A549 (cell line): ENCODE results near the gene PROX1. TPM values are rescaled to one million over a fixed set of nuclear protein-coding genes. Genes with fewer than 3 reads are reported as not detected.
A peak's percentile ranks its signal among the peaks of the same experiment; 100 is the strongest.

ENCODE experiments used
- ATAC-seq, 2 experiments: fragments of 200-7000 bp in 1 of 2; fragments of >200 bp in 1 of 2; cut with Nextera tagmentation in 1 of 2; cut with Tn5 transposase in 1 of 2; 3 replicates each; pipeline versions ENCODE4 v1.8.0 to v1.9.1; 2018 to 2020; ENCODE audit warnings: mild to moderate bottlenecking in 1 of 2, moderate library complexity in 1 of 2
- CTCF ChIA-PET: fragments of 300-600 bp; sonication (Branson Sonifier 250); formaldehyde crosslinking; extraction: SDS; loops from one replicate; lab custom pipeline; 2021; ENCODE audit warnings: antibody characterized with exemption, inconsistent platforms; lab: Yijun Ruan, JAX
- POLR2A ChIA-PET: fragments of 350-600 bp; formaldehyde crosslinking; extraction: SDS; loops from one replicate; lab custom pipeline; 2021; ENCODE audit warnings: antibody characterized with exemption, inconsistent platforms; lab: Yijun Ruan, JAX
- DNase-seq, 2 experiments: peaks; one replicate each; pipeline versions ENCODE4 v3.0.0 to v3.0.0-alpha.2; 2011 to 2016; ENCODE audit warnings: low read depth in 1 of 2, low spot score in 1 of 2
- FAIRE-seq: peaks from 2 replicates; lab custom pipeline; 2011; peaks lifted over from hg19 to GRCh38; lab: Jason Lieb, UNC
- H3K27ac ChIP-seq, 2 experiments: fragments of >200 bp; sonication (Bioruptor Twin); formaldehyde crosslinking; 3 replicates each; pipeline ENCODE4 v1.5.1; 2016 to 2017
- H3K4me1 ChIP-seq: fragments of >200 bp; sonication (Bioruptor Twin); formaldehyde crosslinking; 3 replicates; pipeline ENCODE4 v1.6.1; 2016
- H3K4me2 ChIP-seq: fragments of >200 bp; sonication (Bioruptor Twin); formaldehyde crosslinking; 3 replicates; pipeline ENCODE4 v1.6.1; 2016
- H3K4me3 ChIP-seq: fragments of >200 bp; sonication (Bioruptor Twin); formaldehyde crosslinking; 3 replicates; pipeline ENCODE4 v1.5.1; 2016
- H3K9me3 ChIP-seq: fragments of >200 bp; sonication (Bioruptor Twin); formaldehyde crosslinking; 3 replicates; pipeline ENCODE4 v1.6.1; 2016
- ATOH8 ChIP-seq: fragments of 250-450 bp; sonication (Bioruptor Pico); IDR thresholded peaks from 2 replicates; pipeline ENCODE4 v1.5.0; 2020; ENCODE audit warnings: low read depth, mild to moderate bottlenecking, moderate library complexity
- EHF ChIP-seq: fragments of 250-450 bp; sonication (Bioruptor Pico); IDR thresholded peaks from 2 replicates; pipeline ENCODE4 v1.5.0; 2020; ENCODE audit warnings: mild to moderate bottlenecking
- EHMT2 ChIP-seq: fragments of 200-600 bp; sonication (generic); IDR thresholded peaks from 2 replicates; pipeline ENCODE4 v1.6.1; 2016; ENCODE audit warnings: antibody characterized with exemption, low read depth, mild to moderate bottlenecking, moderate library complexity
- GATA3 ChIP-seq: IDR thresholded peaks from 2 replicates; pipeline ENCODE4 v1.6.1; 2012; ENCODE audit warnings: borderline replicate concordance
- HDAC2 ChIP-seq: fragments of 200-600 bp; sonication (generic); IDR thresholded peaks from 2 replicates; pipeline ENCODE4 v1.6.1; 2016
- HOXA7 ChIP-seq: fragments of 250-450 bp; sonication (Bioruptor Pico); IDR thresholded peaks from 2 replicates; pipeline ENCODE4 v1.5.0; 2020; ENCODE audit warnings: mild to moderate bottlenecking, moderate library complexity
- JUN ChIP-seq, 2 experiments: fragments of >200 bp; sonication (Bioruptor Twin); formaldehyde crosslinking; IDR thresholded peaks; 2 replicates in 1 of 2; 3 replicates in 1 of 2; pipeline ENCODE4 v1.6.1; 2016 to 2017
- KDM5A ChIP-seq: fragments of 200-600 bp; sonication (generic); IDR thresholded peaks from 2 replicates; pipeline ENCODE4 v1.6.1; 2016; ENCODE audit warnings: antibody characterized with exemption, mild to moderate bottlenecking
- MAFK ChIP-seq: fragments of 450-650 bp; IDR thresholded peaks from 2 replicates; pipeline ENCODE4 v1.6.1; 2014; ENCODE audit not compliant: partially characterized antibody
- MYC ChIP-seq: IDR thresholded peaks from 2 replicates; pipeline ENCODE4 v1.6.1; 2012; ENCODE audit warnings: mild to moderate bottlenecking, inconsistent platforms, low read length, improper control_type of control experiment, borderline replicate concordance
- NR3C1 ChIP-seq: fragments of >200 bp; sonication (Bioruptor Twin); formaldehyde crosslinking; IDR thresholded peaks from 3 replicates; pipeline ENCODE4 v1.6.1; 2017
- POLR2A ChIP-seq: IDR thresholded peaks from 2 replicates; pipeline ENCODE4 v1.6.1; 2012; ENCODE audit warnings: mild to moderate bottlenecking, low read length
- POLR2AphosphoS2 ChIP-seq: conservative IDR thresholded peaks from 2 replicates; pipeline ENCODE4 v1.6.1; 2012; ENCODE audit warnings: low read length, improper control_type of control experiment, inconsistent platforms
- RAD21 ChIP-seq, 2 experiments: fragments of >200 bp in 1 of 2; sonication (Bioruptor Twin) in 1 of 2; formaldehyde crosslinking in 1 of 2; IDR thresholded peaks in 1 of 2; conservative IDR thresholded peaks in 1 of 2; 2 replicates in 1 of 2; 3 replicates in 1 of 2; pipeline ENCODE4 v1.6.1; 2012 to 2018; ENCODE audit warnings: inconsistent platforms in 1 of 2
- RARB ChIP-seq: fragments of 250-450 bp; sonication (Bioruptor Pico); IDR thresholded peaks from 2 replicates; pipeline ENCODE4 v1.8.0; 2021; ENCODE audit warnings: mild to moderate bottlenecking, moderate library complexity
- REST ChIP-seq: fragments of 200-600 bp; sonication (generic); IDR thresholded peaks from 2 replicates; pipeline ENCODE4 v1.6.1; 2016; ENCODE audit warnings: antibody characterized with exemption, mild to moderate bottlenecking, moderate library complexity
- RNF2 ChIP-seq: fragments of 200-600 bp; sonication (generic); IDR thresholded peaks from 2 replicates; pipeline ENCODE4 v1.6.1; 2016; ENCODE audit warnings: low read depth, mild to moderate bottlenecking, antibody characterized with exemption, moderate library complexity, borderline replicate concordance
- SREBF2 ChIP-seq: fragments of 450-650 bp; IDR thresholded peaks from 2 replicates; pipeline ENCODE4 v1.6.1; 2014; ENCODE audit warnings: mild to moderate bottlenecking, moderate library complexity
- ZC3H11A ChIP-seq: fragments of 450-650 bp; IDR thresholded peaks from 2 replicates; pipeline ENCODE4 v1.6.1; 2014; ENCODE audit warnings: antibody characterized with exemption, mild to moderate bottlenecking
- ZSCAN20 ChIP-seq: fragments of 250-450 bp; sonication (Bioruptor Pico); IDR thresholded peaks from 2 replicates; pipeline ENCODE4 v1.8.0; 2022; ENCODE audit warnings: mild to moderate bottlenecking, moderate library complexity
- WGBS: methylation state at CpG from one replicate; pipeline ENCODE4 v1.1.6; 2017; ENCODE audit errors: missing lambda C conversion rate; 5-methylcytosine and 5-hydroxymethylcytosine counted together
- polyA plus RNA-seq, 4 experiments: library from polyadenylated mRNA; depleted of rRNA in 3 of 4; stranded (reverse); fragments of >200 nt; fragmentation: RNase III in 1 of 4; extraction: RNeasy Plus Mini Kit Qiagen cat#74134 plus additional on column Dnase treatment in 1 of 4; gene quantifications; 2 replicates in 3 of 4; 3 replicates in 1 of 4; pipeline ENCODE4 v1.2.3, GENCODE V29; 2011 to 2017
- TF ChIP-seq, protein P1 (sequence below): IDR thresholded peaks from 2 replicates; pipeline ENCODE4 v1.6.1; 2012
- TF ChIP-seq, protein P2 (sequence below): fragments of 250-450 bp; sonication (Bioruptor Pico); IDR thresholded peaks from 2 replicates; pipeline ENCODE4 v1.5.0; 2021; ENCODE audit warnings: mild to moderate bottlenecking, moderate library complexity, borderline replicate concordance

The PROX1 gene
- polyA plus RNA-seq, 2 of the 4 experiments (the other 2 are of a cell fraction): 0.01 to 0.06 TPM

- FAIRE-seq: no peak
- CTCF ChIA-PET: no interaction called here
- H3K27ac ChIP-seq: no peak overlapping the region
- DNase-seq: no peak
- H3K4me2 ChIP-seq: no peak overlapping the region
- no peak for ATAC-seq
- no peaks in the 10 kb centered on the region for H3K4me1 ChIP-seq
- POLR2A ChIA-PET: no interaction called here
- 21% methylated on average over 10 of the region's 10 CpGs for WGBS
- H3K4me3 ChIP-seq: no peak overlapping the region
- TF ChIP-seq GATA3 (no peak), MAFK (peak; percentile 77)
- H3K9me3 ChIP-seq: no peaks in the 10 kb centered on the region
Observed at GRCh38 chr1:214072426-214073157, 84.8 kb downstream of the PROX1 start.

- no peak overlapping the region for H3K27ac ChIP-seq
- CTCF ChIA-PET: interaction anchor here (1.4 kb wide), 1 partner anchor 9 kb away, joined by 3 read pairs; no protein-coding TSS in a partner anchor
- H3K9me3 ChIP-seq: no peaks in the 10 kb centered on the region
- H3K4me1 ChIP-seq: no peaks in the 10 kb centered on the region
- FAIRE-seq (no peak), DNase-seq (no peak)
- H3K4me2 ChIP-seq: no peak overlapping the region
- no peak overlapping the region for H3K4me3 ChIP-seq
- POLR2A ChIA-PET: no interaction called here
- WGBS: 16% methylated on average over 1 of the region's 1 CpG
- no peak for TF ChIP-seq POLR2AphosphoS2
- no peak for TF ChIP-seq REST
- TF ChIP-seq, protein P1, sequence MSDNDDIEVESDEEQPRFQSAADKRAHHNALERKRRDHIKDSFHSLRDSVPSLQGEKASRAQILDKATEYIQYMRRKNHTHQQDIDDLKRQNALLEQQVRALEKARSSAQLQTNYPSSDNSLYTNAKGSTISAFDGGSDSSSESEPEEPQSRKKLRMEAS: no peak
- TF ChIP-seq HOXA7 (CRISPR knock-in tag): no peak
- TF ChIP-seq ZSCAN20 (CRISPR knock-in tag): no peak
- no peak for TF ChIP-seq JUN (IDR thresholded peaks at IDR 0.05)
- TF ChIP-seq RARB: no peak
- TF ChIP-seq, protein P2, sequence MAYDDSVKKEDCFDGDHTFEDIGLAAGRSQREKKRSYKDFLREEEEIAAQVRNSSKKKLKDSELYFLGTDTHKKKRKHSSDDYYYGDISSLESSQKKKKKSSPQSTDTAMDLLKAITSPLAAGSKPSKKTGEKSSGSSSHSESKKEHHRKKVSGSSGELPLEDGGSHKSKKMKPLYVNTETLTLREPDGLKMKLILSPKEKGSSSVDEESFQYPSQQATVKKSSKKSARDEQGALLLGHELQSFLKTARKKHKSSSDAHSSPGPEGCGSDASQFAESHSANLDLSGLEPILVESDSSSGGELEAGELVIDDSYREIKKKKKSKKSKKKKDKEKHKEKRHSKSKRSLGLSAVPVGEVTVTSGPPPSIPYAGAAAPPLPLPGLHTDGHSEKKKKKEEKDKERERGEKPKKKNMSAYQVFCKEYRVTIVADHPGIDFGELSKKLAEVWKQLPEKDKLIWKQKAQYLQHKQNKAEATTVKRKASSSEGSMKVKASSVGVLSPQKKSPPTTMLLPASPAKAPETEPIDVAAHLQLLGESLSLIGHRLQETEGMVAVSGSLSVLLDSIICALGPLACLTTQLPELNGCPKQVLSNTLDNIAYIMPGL (CRISPR knock-in tag): no peak
- TF ChIP-seq MYC: no peak
- no peak for TF ChIP-seq ZC3H11A
- TF ChIP-seq KDM5A: no peak
- TF ChIP-seq, all 56 proteins: peak for 0
- ATAC-seq: no peak
Observed at GRCh38 chr1:214074477-214074876, 86.7 kb downstream of the PROX1 start.

DNA sequence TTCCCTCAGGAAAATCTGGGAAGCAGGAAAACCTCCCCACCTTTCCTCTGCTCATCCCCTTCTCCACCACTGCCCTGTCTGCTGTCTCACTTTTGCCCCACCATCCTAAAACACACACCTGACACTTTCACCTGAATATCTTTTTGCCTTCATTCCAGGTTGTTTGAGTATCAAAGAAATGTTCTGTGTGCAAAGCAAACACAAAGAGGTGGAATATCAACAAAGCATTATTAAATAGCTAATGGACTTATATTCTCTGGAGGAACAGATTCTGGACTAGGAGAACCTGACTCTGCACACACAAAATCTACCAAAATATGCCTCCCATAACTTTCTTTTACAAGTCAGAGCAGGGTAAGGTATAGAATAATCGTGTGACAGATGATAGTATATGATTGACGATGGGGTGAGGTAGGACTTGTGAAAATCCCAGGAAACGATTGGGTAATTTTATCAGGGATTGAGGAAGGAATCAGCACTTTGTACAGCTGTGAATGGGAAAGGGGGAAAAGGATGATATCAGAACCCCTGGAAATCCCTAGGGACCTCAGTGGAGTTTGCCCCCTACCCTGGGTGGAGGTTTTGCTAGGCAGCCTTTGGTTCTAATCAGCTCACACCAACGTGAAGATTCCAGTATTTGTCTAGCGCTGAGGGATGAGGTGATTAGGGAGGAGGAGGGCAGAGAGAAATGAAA, 87.7 kb downstream of the PROX1 start:
- Histone ChIP-seq H3K4me2 (no peak overlapping the region), H3K4me3 (no peak overlapping the region), H3K9me3 (no peaks in the 10 kb centered on the region), H3K27ac (no peak overlapping the region), H3K4me1 (no peaks in the 10 kb centered on the region)
- no peak for FAIRE-seq
- no peak for ATAC-seq
- CTCF ChIA-PET: interaction anchor here (1.4 kb wide), 1 partner anchor 10 kb away, joined by 3 read pairs; no protein-coding TSS in a partner anchor
- 21% methylated on average over 5 of the region's 5 CpGs for WGBS
- DNase-seq: no peak
- POLR2A ChIA-PET: no interaction called here
- no peak for TF ChIP-seq RAD21 (conservative IDR thresholded peaks at IDR 0.05 in 1 of 2, IDR thresholded peaks at IDR 0.05 in 1 of 2)
- no peak for TF ChIP-seq HDAC2
- no peak for TF ChIP-seq EHMT2
- TF ChIP-seq EHF (CRISPR knock-in tag): no peak
- TF ChIP-seq MYC: no peak
- TF ChIP-seq RNF2: no peak
- no peak for TF ChIP-seq SREBF2
- no peak for TF ChIP-seq ZSCAN20 (CRISPR knock-in tag)
- no peak for TF ChIP-seq POLR2A
- TF ChIP-seq REST: no peak
- no peak for TF ChIP-seq NR3C1
- no peak for TF ChIP-seq ATOH8 (CRISPR knock-in tag)
